ENCODE measurements around the gene HMSD. TPM values are rescaled to one million over a fixed set of nuclear protein-coding genes. Genes with fewer than 3 reads are reported as not detected.

Gene HMSD
- total RNA-seq, 1 experiment from 2014 or later, result 58.1 TPM

- ChIA-PET CTCF (no interaction called here), POLR2A (ENCODE audit: low non-redundant PET) (no interaction called here)
- H3K27me3 ChIP-seq (replicated peaks; ENCODE audit: insufficient read depth, low read depth, low read length, poor library complexity), result no peaks in the 10 kb centered on the region
- H3K36me3 ChIP-seq (ENCODE audit: insufficient read depth, low read length, poor library complexity, severe bottlenecking), result no peaks in the 10 kb centered on the region
- no peak for DNase-seq (ENCODE audit: low spot score)
- H3K27ac ChIP-seq (ENCODE audit: low read depth, low read length, poor library complexity, severe bottlenecking), result no peak overlapping the region
- intact Hi-C loops (cut with micrococcal nuclease; ENCODE audit: unreplicated experiment), result no loop called here
- no peak overlapping the region for H3K4me3 ChIP-seq (ENCODE audit: low read depth, low read length, poor library complexity, severe bottlenecking)
- no peaks in the 10 kb centered on the region for H3K4me1 ChIP-seq (ENCODE audit: insufficient read depth, low read length, poor library complexity, severe bottlenecking)
- TF ChIP-seq CTCF (conservative IDR thresholded peaks at IDR 0.05; ENCODE audit: low read depth, low read length) (no peak), EZH2 (IDR thresholded peaks at IDR 0.05; ENCODE audit: borderline replicate concordance, low read depth, low read length, poor library complexity, severe bottlenecking) (no peak)
- no peaks in the 10 kb centered on the region for H3K9me3 ChIP-seq (ENCODE audit: low read depth, low read length, poor library complexity, severe bottlenecking)
- BruUV-seq (replicated peaks), result no TSS peak
Observed at GRCh38 chr18:63908858-63909257, 40.2 kb upstream of the HMSD start.

- no TSS peak for BruUV-seq (replicated peaks)
- TF ChIP-seq EZH2 (IDR thresholded peaks at IDR 0.05; ENCODE audit: borderline replicate concordance, low read depth, low read length, poor library complexity, severe bottlenecking) (no peak), CTCF (conservative IDR thresholded peaks at IDR 0.05; ENCODE audit: low read depth, low read length) (no peak)
Observed at GRCh38 chr18:63909870-63910269, 39.2 kb upstream of the HMSD start.

GRCh38 chr18:63917817-63918216 is 31.3 kb upstream of the HMSD start:
- TF ChIP-seq CTCF (conservative IDR thresholded peaks at IDR 0.05; ENCODE audit: low read depth, low read length) (no peak), EZH2 (IDR thresholded peaks at IDR 0.05; ENCODE audit: borderline replicate concordance, low read depth, low read length, poor library complexity, severe bottlenecking) (no peak)
- CTCF ChIA-PET, result no interaction called here

More at GRCh38 chr18:63909870-63910269, 39.2 kb upstream of the HMSD start:
- Histone ChIP-seq H3K4me3 (ENCODE audit: low read depth, low read length, poor library complexity, severe bottlenecking) (no peak overlapping the region), H3K9me3 (ENCODE audit: low read depth, low read length, poor library complexity, severe bottlenecking) (no peaks in the 10 kb centered on the region), H3K4me1 (ENCODE audit: insufficient read depth, low read length, poor library complexity, severe bottlenecking) (no peaks in the 10 kb centered on the region), H3K27me3 (replicated peaks; ENCODE audit: insufficient read depth, low read depth, low read length, poor library complexity) (no peaks in the 10 kb centered on the region), H3K27ac (ENCODE audit: low read depth, low read length, poor library complexity, severe bottlenecking) (no peak overlapping the region), H3K36me3 (ENCODE audit: insufficient read depth, low read length, poor library complexity, severe bottlenecking) (no peaks in the 10 kb centered on the region)
- DNase-seq (ENCODE audit: low spot score), result no peak
- POLR2A ChIA-PET (ENCODE audit: low non-redundant PET), result no interaction called here
- intact Hi-C loops (cut with micrococcal nuclease; ENCODE audit: unreplicated experiment), result no loop called here
- CTCF ChIA-PET, result no interaction called here

More at GRCh38 chr18:63917817-63918216, 31.3 kb upstream of the HMSD start:
- no TSS peak for BruUV-seq (replicated peaks)
- peaks cover 3% of the 10 kb centered on the region for H3K27me3 ChIP-seq (replicated peaks; ENCODE audit: insufficient read depth, low read depth, low read length, poor library complexity)
- POLR2A ChIA-PET (ENCODE audit: low non-redundant PET), result no interaction called here
- no peaks in the 10 kb centered on the region for H3K9me3 ChIP-seq (ENCODE audit: low read depth, low read length, poor library complexity, severe bottlenecking)
- DNase-seq (ENCODE audit: low spot score), result no peak
- no peak overlapping the region for H3K4me3 ChIP-seq (ENCODE audit: low read depth, low read length, poor library complexity, severe bottlenecking)
- no peak overlapping the region for H3K27ac ChIP-seq (ENCODE audit: low read depth, low read length, poor library complexity, severe bottlenecking)
- H3K36me3 ChIP-seq (ENCODE audit: insufficient read depth, low read length, poor library complexity, severe bottlenecking), result no peaks in the 10 kb centered on the region
- no peaks in the 10 kb centered on the region for H3K4me1 ChIP-seq (ENCODE audit: insufficient read depth, low read length, poor library complexity, severe bottlenecking)
- intact Hi-C loops (cut with micrococcal nuclease; ENCODE audit: unreplicated experiment), result no loop called here
